Activated CD8-positive, alpha-beta memory T cell treated with anti-CD3 and anti-CD28 coated beads, Interleukin-2, amount 50 U/mL, for 4 hours (primary cell): ENCODE data around the gene RAPGEF1.
"Not testable (repeated sequence)": the region's sequence is repeated elsewhere in the genome, so short reads cannot be mapped to it uniquely, and the experiment has no call there.

Experiments used
- DNase-seq: peaks from one replicate; pipeline ENCODE4 v3.0.0-alpha.2; 2020

Gene RAPGEF1

GRCh38 chr9:131685753-131686706 lies 53.8 kb downstream of the RAPGEF1 start:
- no peak for DNase-seq

- not testable (repeated sequence) for DNase-seq
Measured at GRCh38 chr9:131683094-131683493, 56.8 kb downstream of the RAPGEF1 start.

- DNase-seq = no peak
Measured at GRCh38 chr9:131682261-131682660, 57.6 kb downstream of the RAPGEF1 start.

- not testable (repeated sequence) for DNase-seq
Measured at GRCh38 chr9:131681826-131682225, 58.0 kb downstream of the RAPGEF1 start.

- DNase-seq = not testable (repeated sequence)
Measured at GRCh38 chr9:131681108-131681507, 58.8 kb downstream of the RAPGEF1 start.

GRCh38 chr9:131679261-131680020 lies 60.4 kb downstream of the RAPGEF1 start:
- DNase-seq = no peak

- DNase-seq = peak; percentile 82
Measured at GRCh38 chr9:131678499-131679111, 61.3 kb downstream of the RAPGEF1 start.

- DNase-seq = no peak
Measured at GRCh38 chr9:131677444-131678180, 62.3 kb downstream of the RAPGEF1 start.

- no peak for DNase-seq
Measured at GRCh38 chr9:131677049-131677443, 62.8 kb downstream of the RAPGEF1 start.

- DNase-seq = peak; percentile 43
Measured at GRCh38 chr9:131676431-131676972, 63.4 kb downstream of the RAPGEF1 start.

GRCh38 chr9:131675437-131676022 lies 64.3 kb downstream of the RAPGEF1 start:
- no peak for DNase-seq

GRCh38 chr9:131674425-131675421 lies 65.2 kb downstream of the RAPGEF1 start:
- no peak for DNase-seq

GRCh38 chr9:131673531-131673930 lies 66.3 kb downstream of the RAPGEF1 start:
- no peak for DNase-seq

GRCh38 chr9:131673068-131673467 lies 66.8 kb downstream of the RAPGEF1 start:
- DNase-seq = no peak

GRCh38 chr9:131672451-131672850 lies 67.4 kb downstream of the RAPGEF1 start:
- no peak for DNase-seq

- no peak for DNase-seq
Measured at GRCh38 chr9:131671133-131671520, 68.7 kb downstream of the RAPGEF1 start.

GRCh38 chr9:131670247-131671132 lies 69.4 kb downstream of the RAPGEF1 start:
- DNase-seq = no peak

- no peak for DNase-seq
Measured at GRCh38 chr9:131669269-131670157, 70.4 kb downstream of the RAPGEF1 start.
